Skeletal muscle tissue (tissue), 4 donors: ENCODE data around the gene CHRNB2. TPM values are rescaled to one million over a fixed set of nuclear protein-coding genes. Genes with fewer than 3 reads are reported as not detected.

Experiments used
- H3K27ac ChIP-seq: one replicate; pipeline ENCODE4 v1.7.0; 2013; ENCODE audit warnings: mild to moderate bottlenecking, low read depth, low read length, inconsistent platforms
- H3K27me3 ChIP-seq, 3 donors: one replicate each; pipeline ENCODE4 v1.7.0; 2013; ENCODE audit warnings: low read length in 3 of 3; ENCODE audit not compliant: control insufficient read depth in 3 of 3, insufficient read depth in 3 of 3
- H3K36me3 ChIP-seq, 3 donors: one replicate each; pipeline ENCODE4 v1.7.0; 2013; ENCODE audit warnings: low read length in 3 of 3; ENCODE audit not compliant: control insufficient read depth in 3 of 3, insufficient read depth in 3 of 3
- H3K4me1 ChIP-seq, 3 donors: one replicate each; pipeline ENCODE4 v1.7.0; 2013; ENCODE audit warnings: low read length in 3 of 3, mild to moderate bottlenecking in 3 of 3; ENCODE audit not compliant: control insufficient read depth in 3 of 3, insufficient read depth in 3 of 3
- H3K4me3 ChIP-seq, 3 donors: one replicate each; pipeline ENCODE4 v1.7.0; 2013; ENCODE audit warnings: low read length in 3 of 3
- H3K9ac ChIP-seq, 3 donors: one replicate each; pipeline ENCODE4 v1.7.0; 2013; ENCODE audit warnings: low read length in 3 of 3, mild to moderate bottlenecking in 3 of 3, moderate library complexity in 2 of 3, low read depth in 1 of 3
- H3K9me3 ChIP-seq, 3 donors: one replicate each; pipeline ENCODE4 v1.7.0; 2013; ENCODE audit warnings: low read length in 3 of 3; ENCODE audit not compliant: control insufficient read depth in 3 of 3
- total RNA-seq: library from RNA; depleted of rRNA; stranded (reverse); fragments of >200 nt; gene quantifications from one replicate; pipeline ENCODE4 v1.2.3, GENCODE V29; 2014
- donor health status: Osteomylitis.

The CHRNB2 gene
- total RNA-seq, 1 donor from 2014 or later = under 0.01 TPM

- no peak overlapping the region for H3K9ac ChIP-seq
- peaks cover 0 to 13% (median 7%) of the 10 kb centered on the region in 3 donors for H3K27me3 ChIP-seq
- H3K4me3 ChIP-seq = no peak overlapping the region
- no peak overlapping the region for H3K27ac ChIP-seq
- no peaks in the 10 kb centered on the region for H3K9me3 ChIP-seq
- H3K36me3 ChIP-seq = no peaks in the 10 kb centered on the region
- H3K4me1 ChIP-seq = no peaks in the 10 kb centered on the region
These were observed 31.0 kb upstream of the CHRNB2 start for GRCh38 chr1:154536570-154536969.

GRCh38 chr1:154539486-154540483 is 27.8 kb upstream of the CHRNB2 start:
- Histone ChIP-seq H3K9me3 (no peaks in the 10 kb centered on the region), H3K36me3 (no peaks in the 10 kb centered on the region), H3K4me3 (no peak overlapping the region), H3K27ac (no peak overlapping the region), H3K9ac (no peak overlapping the region), H3K4me1 (no peaks in the 10 kb centered on the region), H3K27me3 (peaks cover 4 to 21% (median 7%) of the 10 kb centered on the region in 3 donors)

- peaks cover 4 to 22% (median 7%) of the 10 kb centered on the region in 3 donors for H3K27me3 ChIP-seq
- H3K4me3 ChIP-seq = no peak overlapping the region
- H3K9ac ChIP-seq = no peak overlapping the region
- H3K4me1 ChIP-seq = no peaks in the 10 kb centered on the region
- no peak overlapping the region for H3K27ac ChIP-seq
- H3K36me3 ChIP-seq = no peaks in the 10 kb centered on the region
- H3K9me3 ChIP-seq = no peaks in the 10 kb centered on the region
These were observed 26.3 kb upstream of the CHRNB2 start for GRCh38 chr1:154541231-154541630.

- peaks cover 0 to 3% (median 0%) of the 10 kb centered on the region in 3 donors for H3K4me1 ChIP-seq
These were observed 21.1 kb upstream of the CHRNB2 start for GRCh38 chr1:154546264-154547063.

GRCh38 chr1:154547105-154547732 is 20.4 kb upstream of the CHRNB2 start:
- Histone ChIP-seq H3K9ac (no peak overlapping the region), H3K4me1 (peaks cover 0 to 3% (median 0%) of the 10 kb centered on the region in 3 donors), H3K4me3 (no peak overlapping the region), H3K27me3 (peaks cover 0 to 11% (median 4%) of the 10 kb centered on the region in 3 donors), H3K36me3 (peaks cover 31 to 35% (median 33%) of the 10 kb centered on the region in 3 donors), H3K27ac (no peak overlapping the region), H3K9me3 (no peaks in the 10 kb centered on the region)

More at GRCh38 chr1:154546264-154547063, 21.1 kb upstream of the CHRNB2 start:
- H3K36me3 ChIP-seq = peaks cover 24 to 27% (median 25%) of the 10 kb centered on the region in 3 donors
- H3K27ac ChIP-seq = no peak overlapping the region
- no peaks in the 10 kb centered on the region for H3K9me3 ChIP-seq
- peaks cover 0 to 11% (median 4%) of the 10 kb centered on the region in 3 donors for H3K27me3 ChIP-seq
- no peak overlapping the region for H3K4me3 ChIP-seq
- no peak overlapping the region for H3K9ac ChIP-seq

DNA sequence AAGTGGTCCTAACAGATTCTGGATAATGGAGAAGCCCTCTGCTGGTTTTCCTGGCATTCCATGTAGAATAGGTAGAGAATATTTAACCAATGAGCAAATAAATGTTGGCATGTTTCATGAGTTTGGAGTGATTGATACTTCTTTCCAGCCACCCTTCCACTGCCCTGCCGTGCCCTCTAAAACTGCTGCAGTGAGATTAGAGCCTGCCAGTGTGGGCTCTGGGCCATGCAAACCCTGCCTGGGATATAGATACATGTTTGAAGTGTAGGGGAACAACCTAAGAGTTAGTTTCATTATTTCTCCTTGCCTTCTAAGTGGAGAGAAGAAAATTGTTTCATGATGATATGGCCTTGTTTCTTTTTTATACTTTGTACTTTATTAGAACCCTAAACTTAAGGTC is 19.6 kb upstream of the CHRNB2 start:
- Histone ChIP-seq H3K4me3 (no peak overlapping the region), H3K9me3 (no peaks in the 10 kb centered on the region), H3K27ac (no peak overlapping the region), H3K4me1 (peaks cover 1 to 5% (median 1%) of the 10 kb centered on the region in 3 donors), H3K9ac (no peak overlapping the region), H3K27me3 (peaks cover 0 to 11% (median 4%) of the 10 kb centered on the region in 3 donors), H3K36me3 (peaks cover 40 to 43% (median 41%) of the 10 kb centered on the region in 3 donors)

- Histone ChIP-seq H3K9me3 (no peaks in the 10 kb centered on the region), H3K36me3 (peaks cover 46 to 55% (median 52%) of the 10 kb centered on the region in 3 donors), H3K27me3 (peaks cover 0 to 5% (median 0%) of the 10 kb centered on the region in 3 donors), H3K27ac (no peak overlapping the region), H3K9ac (no peak overlapping the region), H3K4me1 (peaks cover 9 to 16% (median 13%) of the 10 kb centered on the region in 3 donors), H3K4me3 (no peak overlapping the region)
These were observed 18.3 kb upstream of the CHRNB2 start for GRCh38 chr1:154549202-154549770.

- no peak overlapping the region for H3K9ac ChIP-seq
- peaks cover 9 to 18% (median 16%) of the 10 kb centered on the region in 3 donors for H3K4me1 ChIP-seq
- H3K27me3 ChIP-seq = no peaks in the 10 kb centered on the region
- H3K9me3 ChIP-seq = no peaks in the 10 kb centered on the region
- H3K4me3 ChIP-seq = no peak overlapping the region
- H3K36me3 ChIP-seq = peaks cover 53 to 63% (median 60%) of the 10 kb centered on the region in 3 donors
- H3K27ac ChIP-seq = no peak overlapping the region
These were observed 17.5 kb upstream of the CHRNB2 start for GRCh38 chr1:154550070-154550469.

- Histone ChIP-seq H3K9ac (no peak overlapping the region), H3K9me3 (no peaks in the 10 kb centered on the region), H3K27me3 (no peaks in the 10 kb centered on the region), H3K36me3 (peaks cover 59 to 69% (median 66%) of the 10 kb centered on the region in 3 donors), H3K4me1 (peaks cover 9 to 18% (median 16%) of the 10 kb centered on the region in 3 donors), H3K27ac (no peak overlapping the region), H3K4me3 (no peak overlapping the region)
These were observed 16.9 kb upstream of the CHRNB2 start for GRCh38 chr1:154550657-154551056.
